ENCODE data around the gene ANKEF1. TPM values are rescaled to one million over a fixed set of nuclear protein-coding genes. Genes with fewer than 3 reads are reported as not detected.

Gene ANKEF1
- total RNA-seq, 4 donors from 2014 or later = 0.87 to 2.4 (median 1.7) TPM

- no peak overlapping the region for H3K4me3 ChIP-seq
- H3K9me3 ChIP-seq = no peaks in the 10 kb centered on the region
- H3K4me1 ChIP-seq = no peaks in the 10 kb centered on the region
- no peaks in the 10 kb centered on the region for H3K27me3 ChIP-seq
- 60 to 62% methylated on average over 2 of the region's 2 CpGs for WGBS, 2 donors
- no peak for DNase-seq (ENCODE audit: low spot score in 2 of 2)
- H3K27ac ChIP-seq = no peak overlapping the region
- TF ChIP-seq POLR2A (IDR thresholded peaks at IDR 0.05) (no peak), EP300 (IDR thresholded peaks at IDR 0.05) (no peak)
- TF ChIP-seq, protein P1, sequence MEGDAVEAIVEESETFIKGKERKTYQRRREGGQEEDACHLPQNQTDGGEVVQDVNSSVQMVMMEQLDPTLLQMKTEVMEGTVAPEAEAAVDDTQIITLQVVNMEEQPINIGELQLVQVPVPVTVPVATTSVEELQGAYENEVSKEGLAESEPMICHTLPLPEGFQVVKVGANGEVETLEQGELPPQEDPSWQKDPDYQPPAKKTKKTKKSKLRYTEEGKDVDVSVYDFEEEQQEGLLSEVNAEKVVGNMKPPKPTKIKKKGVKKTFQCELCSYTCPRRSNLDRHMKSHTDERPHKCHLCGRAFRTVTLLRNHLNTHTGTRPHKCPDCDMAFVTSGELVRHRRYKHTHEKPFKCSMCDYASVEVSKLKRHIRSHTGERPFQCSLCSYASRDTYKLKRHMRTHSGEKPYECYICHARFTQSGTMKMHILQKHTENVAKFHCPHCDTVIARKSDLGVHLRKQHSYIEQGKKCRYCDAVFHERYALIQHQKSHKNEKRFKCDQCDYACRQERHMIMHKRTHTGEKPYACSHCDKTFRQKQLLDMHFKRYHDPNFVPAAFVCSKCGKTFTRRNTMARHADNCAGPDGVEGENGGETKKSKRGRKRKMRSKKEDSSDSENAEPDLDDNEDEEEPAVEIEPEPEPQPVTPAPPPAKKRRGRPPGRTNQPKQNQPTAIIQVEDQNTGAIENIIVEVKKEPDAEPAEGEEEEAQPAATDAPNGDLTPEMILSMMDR (IDR thresholded peaks at IDR 0.05) = no peak
- H3K36me3 ChIP-seq = no peaks in the 10 kb centered on the region
Measured at GRCh38 chr20:10004900-10005299, 29.9 kb upstream of the ANKEF1 start.

- Histone ChIP-seq H3K27ac (no peak overlapping the region), H3K27me3 (no peaks in the 10 kb centered on the region), H3K4me3 (no peak overlapping the region), H3K4me1 (no peaks in the 10 kb centered on the region), H3K9me3 (no peaks in the 10 kb centered on the region), H3K36me3 (no peaks in the 10 kb centered on the region)
- DNase-seq (ENCODE audit: low spot score in 2 of 2) = no peak
- TF ChIP-seq, protein P1 (IDR thresholded peaks at IDR 0.05) = no peak
- TF ChIP-seq POLR2A (IDR thresholded peaks at IDR 0.05) (no peak), EP300 (IDR thresholded peaks at IDR 0.05) (no peak)
- 79 to 84% methylated on average over 1 of the region's 1 CpG for WGBS, 2 donors
Measured at GRCh38 chr20:10005885-10006284, 28.9 kb upstream of the ANKEF1 start.

DNA sequence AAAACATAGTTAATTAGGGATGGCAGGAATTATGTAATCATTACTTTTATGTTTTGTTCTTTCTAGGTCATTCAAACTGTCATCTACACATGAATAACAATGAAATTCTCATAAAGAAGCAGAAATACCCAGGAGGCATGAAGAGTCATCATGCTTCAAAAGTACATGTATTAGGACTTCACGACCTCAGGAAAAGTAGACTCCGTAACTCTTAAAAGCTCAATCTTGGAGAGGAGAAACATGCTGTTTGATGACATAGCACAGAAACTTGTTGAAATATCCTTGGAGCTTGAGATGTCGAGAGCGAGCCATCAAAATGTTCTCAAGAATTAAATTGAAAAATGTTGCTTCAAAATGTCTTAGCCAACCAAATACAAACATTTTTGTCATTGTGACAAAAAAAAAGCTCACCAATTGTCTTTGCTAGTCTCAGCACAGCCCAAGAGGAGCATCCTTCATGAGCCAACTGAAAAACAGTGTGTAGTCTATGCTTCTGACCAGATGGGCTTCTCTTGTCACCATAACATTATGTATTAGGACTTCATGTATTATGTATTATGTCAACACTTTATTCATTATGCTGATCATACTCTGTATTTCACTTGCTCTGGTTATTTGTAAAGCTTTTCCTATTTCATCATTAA lies 28.2 kb upstream of the ANKEF1 start:
- Histone ChIP-seq H3K9me3 (no peaks in the 10 kb centered on the region), H3K36me3 (no peaks in the 10 kb centered on the region), H3K4me1 (no peaks in the 10 kb centered on the region), H3K27me3 (no peaks in the 10 kb centered on the region), H3K4me3 (no peak overlapping the region), H3K27ac (no peak overlapping the region)
- TF ChIP-seq EP300 (IDR thresholded peaks at IDR 0.05) (no peak), POLR2A (IDR thresholded peaks at IDR 0.05) (no peak)
- TF ChIP-seq, protein P1 (IDR thresholded peaks at IDR 0.05) = no peak
- no peak for DNase-seq (ENCODE audit: low spot score in 2 of 2)
- WGBS, 2 donors = 70 to 72% methylated on average over 4 of the region's 4 CpGs

- Histone ChIP-seq H3K4me3 (no peak overlapping the region), H3K9me3 (no peaks in the 10 kb centered on the region), H3K27ac (no peak overlapping the region), H3K4me1 (no peaks in the 10 kb centered on the region), H3K36me3 (no peaks in the 10 kb centered on the region), H3K27me3 (no peaks in the 10 kb centered on the region)
- WGBS, 2 donors = 57 to 73% methylated on average over 2 of the region's 2 CpGs
- no peak for TF ChIP-seq EP300 (IDR thresholded peaks at IDR 0.05)
- TF ChIP-seq POLR2A (IDR thresholded peaks at IDR 0.05) = no peak
- TF ChIP-seq, protein P1 (IDR thresholded peaks at IDR 0.05) = no peak
- no peak for DNase-seq (ENCODE audit: low spot score in 2 of 2)
Measured at GRCh38 chr20:10007158-10007557, 27.6 kb upstream of the ANKEF1 start.

DNA sequence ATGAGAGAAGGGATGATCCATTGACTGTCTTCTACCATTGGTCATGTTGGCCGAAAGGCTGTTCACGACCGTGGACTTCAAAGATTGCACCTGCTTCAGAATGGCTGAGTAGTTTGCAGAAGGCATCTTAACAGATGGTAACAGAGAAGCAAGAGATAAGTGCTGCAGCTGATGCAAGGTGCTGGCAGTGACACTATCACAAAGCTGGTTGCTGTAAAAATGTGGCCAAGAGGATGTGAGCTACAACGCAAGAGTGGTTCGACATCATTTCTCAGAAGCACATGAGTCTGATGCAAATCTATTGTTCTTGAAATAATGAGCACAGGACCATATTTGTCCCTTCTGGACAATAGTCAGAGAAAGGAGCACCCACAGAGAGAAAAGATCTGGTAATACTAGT lies 27.0 kb upstream of the ANKEF1 start:
- TF ChIP-seq POLR2A (IDR thresholded peaks at IDR 0.05) = no peak
- TF ChIP-seq EP300 (IDR thresholded peaks at IDR 0.05) = no peak
- TF ChIP-seq, protein P1 (IDR thresholded peaks at IDR 0.05) = no peak
- no peak for DNase-seq (ENCODE audit: low spot score in 2 of 2)
- no peaks in the 10 kb centered on the region for H3K9me3 ChIP-seq
- 89 to 92% methylated on average over 5 of the region's 5 CpGs for WGBS, 2 donors
- no peak overlapping the region for H3K27ac ChIP-seq
- H3K36me3 ChIP-seq = no peaks in the 10 kb centered on the region
- H3K4me3 ChIP-seq = no peak overlapping the region
- H3K4me1 ChIP-seq = no peaks in the 10 kb centered on the region
- H3K27me3 ChIP-seq = no peaks in the 10 kb centered on the region
